Gastroesophageal sphincter (tissue), 3 donors: ENCODE results near the gene PRKN.

Experiments used
- EP300 ChIP-seq: sonication (generic); formaldehyde crosslinking; IDR thresholded peaks from one replicate; pipeline ENCODE4 v1.6.1; 2017; ENCODE audit warnings: antibody characterized with exemption, mild to moderate bottlenecking
- TF ChIP-seq, protein P1 (sequence below), 4 experiments: fragments of 200-600 bp in 2 of 4; fragments of 450-650 bp in 2 of 4; sonication (generic) in 1 of 4; IDR thresholded peaks; one replicate each; pipeline ENCODE4 v1.5.1; 2017 to 2019; ENCODE audit warnings: antibody characterized with exemption in 4 of 4, mild to moderate bottlenecking in 2 of 4, moderate library complexity in 2 of 4

DNA sequence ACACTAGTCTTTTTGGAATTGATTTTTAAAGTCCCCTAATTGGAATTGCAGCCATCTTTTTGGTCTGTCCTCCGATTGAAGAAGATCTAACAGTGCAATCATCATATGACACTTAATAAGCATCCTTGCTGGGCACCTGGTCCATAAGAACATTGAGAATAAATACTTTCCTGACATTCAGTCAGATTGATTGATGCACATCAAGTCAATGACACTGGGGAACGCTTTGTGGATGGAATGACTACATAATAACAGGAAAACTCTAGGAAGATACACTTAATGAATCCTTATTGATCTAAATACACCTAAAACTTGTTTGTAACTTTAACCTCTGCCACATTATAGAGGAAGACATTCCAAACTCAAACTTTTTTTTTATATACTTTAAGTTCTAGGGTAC, 255.7 kb downstream of the PRKN start:
- no peak for TF ChIP-seq EP300
- TF ChIP-seq, protein P1, sequence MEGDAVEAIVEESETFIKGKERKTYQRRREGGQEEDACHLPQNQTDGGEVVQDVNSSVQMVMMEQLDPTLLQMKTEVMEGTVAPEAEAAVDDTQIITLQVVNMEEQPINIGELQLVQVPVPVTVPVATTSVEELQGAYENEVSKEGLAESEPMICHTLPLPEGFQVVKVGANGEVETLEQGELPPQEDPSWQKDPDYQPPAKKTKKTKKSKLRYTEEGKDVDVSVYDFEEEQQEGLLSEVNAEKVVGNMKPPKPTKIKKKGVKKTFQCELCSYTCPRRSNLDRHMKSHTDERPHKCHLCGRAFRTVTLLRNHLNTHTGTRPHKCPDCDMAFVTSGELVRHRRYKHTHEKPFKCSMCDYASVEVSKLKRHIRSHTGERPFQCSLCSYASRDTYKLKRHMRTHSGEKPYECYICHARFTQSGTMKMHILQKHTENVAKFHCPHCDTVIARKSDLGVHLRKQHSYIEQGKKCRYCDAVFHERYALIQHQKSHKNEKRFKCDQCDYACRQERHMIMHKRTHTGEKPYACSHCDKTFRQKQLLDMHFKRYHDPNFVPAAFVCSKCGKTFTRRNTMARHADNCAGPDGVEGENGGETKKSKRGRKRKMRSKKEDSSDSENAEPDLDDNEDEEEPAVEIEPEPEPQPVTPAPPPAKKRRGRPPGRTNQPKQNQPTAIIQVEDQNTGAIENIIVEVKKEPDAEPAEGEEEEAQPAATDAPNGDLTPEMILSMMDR (IDR thresholded peaks at IDR 0.05) = no peak
